Measurements from ENCODE around the gene DUSP18.
"Not testable (repeated sequence)": the region's sequence is repeated elsewhere in the genome, so short reads cannot be mapped to it uniquely, and the experiment has no call there.

Gene DUSP18

GRCh38 chr22:30667494-30668385, at the start of gene DUSP18:
DUSP18 (minus strand) TSS chr22:30667875; CDS start chr22:30664003, 3,872 bp downstream.
- peak; percentile 83 to 89 for DNase-seq (ENCODE audit: low read depth in 2 of 2)

- no peak for DNase-seq (ENCODE audit: low read depth in 2 of 2)
These were observed 46.4 kb upstream of the DUSP18 start for GRCh38 chr22:30714062-30714461.

GRCh38 chr22:30712094-30712493, 44.4 kb upstream of the DUSP18 start:
- DNase-seq (ENCODE audit: low read depth in 2 of 2), result no peak

- DNase-seq (ENCODE audit: low read depth in 2 of 2), result not testable (repeated sequence)
These were observed 42.3 kb upstream of the DUSP18 start for GRCh38 chr22:30709980-30710379.

- DNase-seq (ENCODE audit: low read depth in 2 of 2), result no peak
These were observed 38.3 kb upstream of the DUSP18 start for GRCh38 chr22:30705710-30706651.

GRCh38 chr22:30704978-30705377, 37.3 kb upstream of the DUSP18 start:
- no peak for DNase-seq (ENCODE audit: low read depth in 2 of 2)

GRCh38 chr22:30702856-30703255, 35.2 kb upstream of the DUSP18 start:
- no peak for DNase-seq (ENCODE audit: low read depth in 2 of 2)

- DNase-seq (ENCODE audit: low read depth in 2 of 2), result no peak
These were observed 34.2 kb upstream of the DUSP18 start for GRCh38 chr22:30701872-30702271.

- no peak for DNase-seq (ENCODE audit: low read depth in 2 of 2)
These were observed 30.3 kb upstream of the DUSP18 start for GRCh38 chr22:30697975-30698374.

- DNase-seq (ENCODE audit: low read depth in 2 of 2), result no peak
These were observed 28.4 kb upstream of the DUSP18 start for GRCh38 chr22:30695871-30696655.

- DNase-seq (ENCODE audit: low read depth in 2 of 2), result no peak
These were observed 27.7 kb upstream of the DUSP18 start for GRCh38 chr22:30695351-30695851.

- no peak for DNase-seq (ENCODE audit: low read depth in 2 of 2)
These were observed 27.1 kb upstream of the DUSP18 start, which contains the start of gene OSBP2 for GRCh38 chr22:30694640-30695350. OSBP2 (plus strand) TSS chr22:30694874; CDS start chr22:30694910, 36 bp downstream.

GRCh38 chr22:30694171-30694639, 26.5 kb upstream of the DUSP18 start:
- DNase-seq (ENCODE audit: low read depth in 2 of 2), result peak; percentile 17 to 23

GRCh38 chr22:30691204-30691603, 23.5 kb upstream of the DUSP18 start:
- DNase-seq (ENCODE audit: low read depth in 2 of 2), result no peak

- DNase-seq (ENCODE audit: low read depth in 2 of 2), result no peak
These were observed 21.9 kb upstream of the DUSP18 start for GRCh38 chr22:30689622-30690021.

GRCh38 chr22:30687358-30687757, 19.7 kb upstream of the DUSP18 start:
- DNase-seq (ENCODE audit: low read depth in 2 of 2), result no peak

GRCh38 chr22:30685178-30685577, 17.5 kb upstream of the DUSP18 start:
- DNase-seq (ENCODE audit: low read depth in 2 of 2), result no peak

GRCh38 chr22:30681831-30682230, 14.2 kb upstream of the DUSP18 start:
- DNase-seq (ENCODE audit: low read depth in 2 of 2), result no peak

GRCh38 chr22:30680991-30681770, 13.5 kb upstream of the DUSP18 start:
- DNase-seq (ENCODE audit: low read depth in 2 of 2), result no peak
